ENCODE data around the gene CCNT2.

Gene CCNT2

DNA sequence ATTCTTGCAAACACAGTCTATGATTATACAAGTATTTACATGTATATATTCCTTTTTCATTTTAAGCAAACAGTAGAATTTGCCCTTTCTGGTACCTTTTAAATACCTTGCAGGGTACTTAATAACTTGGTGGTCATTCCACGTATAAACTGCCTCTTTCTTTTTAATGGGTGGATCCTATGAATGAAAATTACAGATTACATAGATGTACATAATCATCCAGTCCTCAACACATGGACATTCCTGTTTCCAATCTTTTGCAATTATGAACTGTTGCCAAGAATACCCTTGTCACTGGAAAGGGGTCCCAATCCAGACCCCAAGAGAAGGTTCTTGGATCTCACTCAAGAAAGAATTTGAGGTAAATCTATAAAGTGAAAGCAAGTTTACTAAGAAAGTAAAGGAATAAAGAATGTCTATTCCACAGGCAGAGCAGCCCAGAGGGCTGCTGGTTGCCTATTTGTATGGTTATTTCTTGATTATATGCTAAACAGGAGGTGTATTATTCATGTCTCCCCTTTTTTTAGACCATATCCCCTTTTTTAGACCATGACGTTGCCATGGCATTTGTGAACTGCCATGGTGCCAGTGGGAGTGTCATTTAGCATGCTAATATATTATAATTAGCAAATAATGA is 7.7 kb upstream of the CCNT2 start:
- TF ChIP-seq ZNF274 (IDR thresholded peaks at IDR 0.05; ENCODE audit: low read depth, low read length) = no peak
- no peak overlapping the region for H3K4me3 ChIP-seq (ENCODE audit: low read length)

DNA sequence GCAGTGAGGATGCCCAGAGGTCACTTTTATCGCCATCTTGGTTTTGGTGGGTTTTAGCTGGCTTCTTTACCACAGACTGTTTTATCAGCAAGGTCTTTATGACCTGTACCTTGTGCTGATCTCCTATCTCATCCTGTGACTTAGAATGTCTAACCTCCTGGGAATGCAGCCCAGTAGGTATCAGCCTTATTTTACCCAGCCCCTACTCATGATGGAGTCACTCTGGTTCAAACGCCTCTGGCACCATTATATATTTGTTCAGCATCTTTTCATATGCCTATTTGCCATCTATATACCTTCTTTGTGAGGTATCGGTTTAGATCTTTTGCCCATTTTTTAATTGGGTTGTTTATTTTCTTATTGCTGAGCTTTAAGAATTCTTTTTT is 7.2 kb upstream of the CCNT2 start:
- H3K4me3 ChIP-seq (ENCODE audit: low read length) = no peak overlapping the region
- no peak for TF ChIP-seq ZNF274 (IDR thresholded peaks at IDR 0.05; ENCODE audit: low read depth, low read length)

- TF ChIP-seq ZNF274 (IDR thresholded peaks at IDR 0.05; ENCODE audit: low read depth, low read length) = no peak
- no peak overlapping the region for H3K4me3 ChIP-seq (ENCODE audit: low read length)
Measured at GRCh38 chr2:134912361-134912760, 6.3 kb upstream of the CCNT2 start.

DNA sequence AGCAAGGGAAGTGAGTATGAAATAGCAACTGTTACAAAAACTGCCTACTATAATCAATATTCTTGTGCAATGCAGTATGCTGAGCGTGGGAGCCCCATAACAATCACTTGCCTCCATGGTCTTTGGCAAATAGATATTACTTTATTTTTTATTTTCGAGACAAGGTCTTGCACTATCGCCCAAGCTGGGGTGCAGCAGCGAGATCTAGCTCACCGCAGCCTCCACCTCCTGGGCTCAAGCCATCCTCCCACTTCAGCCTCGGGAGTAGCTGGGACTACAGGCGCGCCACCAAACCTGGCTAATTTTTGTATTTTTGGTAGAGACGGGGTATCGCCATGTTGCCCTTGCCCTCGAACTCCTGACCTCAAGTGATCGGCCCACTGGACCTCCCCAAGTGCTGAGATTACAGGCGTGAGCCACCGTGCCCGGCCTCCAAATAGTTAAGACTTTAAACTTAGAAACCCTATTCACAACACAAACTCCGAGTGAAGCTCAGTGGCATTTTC is 1.2 kb upstream of the CCNT2 start:
- TF ChIP-seq ZNF274 (IDR thresholded peaks at IDR 0.05; ENCODE audit: low read depth, low read length) = no peak
- H3K4me3 ChIP-seq (ENCODE audit: low read length) = peak overlapping the region; percentile 87

- no peak for TF ChIP-seq ZNF274 (IDR thresholded peaks at IDR 0.05; ENCODE audit: low read depth, low read length)
- peak overlapping the region; percentile 87 for H3K4me3 ChIP-seq (ENCODE audit: low read length)
Measured at GRCh38 chr2:134917888-134918525, 615 bp upstream of the CCNT2 start.

DNA sequence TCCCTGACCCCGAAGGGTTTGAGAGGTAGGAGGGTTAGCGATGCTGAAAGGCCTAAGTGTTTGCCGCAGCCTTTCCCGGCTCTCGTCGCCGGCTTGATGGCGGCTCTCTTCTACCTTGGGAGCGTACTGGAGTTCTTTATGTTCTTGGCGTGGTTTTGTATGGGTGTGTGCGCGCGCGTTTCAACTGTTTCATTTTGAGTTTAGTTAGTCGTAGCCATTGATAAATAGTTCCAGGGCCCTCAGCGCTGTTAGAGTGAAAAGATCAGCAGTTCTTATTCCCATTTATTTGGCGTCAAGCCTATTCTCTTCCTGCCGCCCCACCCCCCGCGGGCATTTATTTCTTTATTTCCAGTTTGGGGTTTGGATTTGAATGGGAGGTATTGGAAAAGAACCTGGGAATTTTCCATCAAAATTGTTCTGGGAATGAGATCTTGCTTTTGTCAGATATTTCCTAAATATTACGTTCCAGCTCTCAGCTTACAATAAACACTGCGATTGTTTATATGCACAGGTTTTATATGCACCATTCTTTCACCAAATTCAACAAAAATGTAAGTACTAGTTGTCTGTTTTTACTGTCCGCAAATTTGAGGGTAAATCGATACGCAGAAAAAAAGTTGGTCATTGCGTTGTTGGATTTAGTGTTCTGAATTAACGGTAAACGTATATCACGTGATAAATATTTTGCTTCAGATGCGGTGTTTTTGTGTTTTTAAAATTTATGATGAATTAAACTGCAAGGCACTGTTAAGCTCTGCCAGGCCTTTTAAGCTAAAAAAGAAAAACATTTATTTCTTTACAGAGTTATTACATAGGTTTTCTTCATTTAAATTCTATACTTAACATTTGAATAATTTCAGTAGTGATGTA is 954 bp downstream of the CCNT2 start:
- no peak for TF ChIP-seq ZNF274 (IDR thresholded peaks at IDR 0.05; ENCODE audit: low read depth, low read length)
- peak overlapping the region; percentile 69 for H3K4me3 ChIP-seq (ENCODE audit: low read length)

DNA sequence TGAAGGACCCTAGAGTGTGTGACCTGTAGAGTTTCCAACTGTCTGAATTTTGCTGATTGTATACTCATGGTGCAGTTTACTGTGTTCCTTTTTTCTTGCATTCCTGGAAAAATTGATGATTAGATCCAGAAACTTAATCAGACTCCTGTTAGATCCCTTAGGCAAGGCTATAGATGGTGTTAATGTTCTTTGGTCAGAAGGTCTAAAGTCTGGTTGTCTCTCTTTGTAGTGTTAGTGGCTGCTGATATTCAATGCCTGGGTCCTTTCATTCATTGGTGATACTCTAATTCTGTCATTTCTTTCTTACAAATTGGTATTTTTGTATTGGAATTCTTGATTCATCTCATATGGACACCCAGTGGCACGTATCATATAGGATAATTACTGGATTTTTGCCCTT is 6.3 kb downstream of the CCNT2 start:
- H3K4me3 ChIP-seq (ENCODE audit: low read length) = no peak overlapping the region

GRCh38 chr2:134926231-134926931 is 7.8 kb downstream of the CCNT2 start:
- no peak overlapping the region for H3K4me3 ChIP-seq (ENCODE audit: low read length)
- no peak for TF ChIP-seq ZNF274 (IDR thresholded peaks at IDR 0.05; ENCODE audit: low read depth, low read length)

More for the DNA sequence above, 6.3 kb downstream of the CCNT2 start:
- TF ChIP-seq ZNF274 (IDR thresholded peaks at IDR 0.05; ENCODE audit: low read depth, low read length) = no peak

- TF ChIP-seq ZNF274 (IDR thresholded peaks at IDR 0.05; ENCODE audit: low read depth, low read length) = no peak
- no peak overlapping the region for H3K4me3 ChIP-seq (ENCODE audit: low read length)
Measured at GRCh38 chr2:134927195-134927594, 8.6 kb downstream of the CCNT2 start.

DNA sequence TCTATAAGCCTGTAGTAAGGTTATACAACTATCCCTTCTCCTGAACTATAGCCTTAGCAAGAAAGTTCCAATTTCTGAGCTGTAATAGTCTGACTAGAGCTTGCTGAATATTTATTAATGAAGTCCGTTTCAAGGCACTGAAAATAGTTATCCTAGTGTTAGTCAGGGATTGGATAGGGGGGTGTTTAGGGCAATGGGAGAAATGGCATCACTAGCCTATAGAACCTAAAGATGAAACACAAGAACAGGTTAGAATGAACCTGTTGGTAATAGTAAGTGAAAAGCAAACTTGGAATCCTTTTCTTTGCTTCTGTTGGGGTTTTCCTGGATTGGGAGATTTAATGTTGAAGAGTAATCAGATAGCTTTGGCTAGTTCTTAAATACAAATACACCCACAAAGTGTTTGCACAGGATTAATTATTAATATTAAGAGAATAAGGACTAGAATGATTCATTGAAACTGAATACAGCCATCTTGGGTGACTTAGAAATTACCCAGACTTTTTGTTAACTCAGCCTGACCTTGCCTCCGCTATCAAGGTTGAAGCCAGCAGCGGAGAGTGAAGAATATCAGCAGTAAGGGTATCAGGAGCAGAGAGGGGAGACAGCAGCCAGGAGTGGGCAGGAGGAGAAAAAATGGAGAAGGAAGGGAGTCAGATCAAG is 14.4 kb downstream of the CCNT2 start:
- no peak for TF ChIP-seq ZNF274 (IDR thresholded peaks at IDR 0.05; ENCODE audit: low read depth, low read length)
- H3K4me3 ChIP-seq (ENCODE audit: low read length) = no peak overlapping the region

DNA sequence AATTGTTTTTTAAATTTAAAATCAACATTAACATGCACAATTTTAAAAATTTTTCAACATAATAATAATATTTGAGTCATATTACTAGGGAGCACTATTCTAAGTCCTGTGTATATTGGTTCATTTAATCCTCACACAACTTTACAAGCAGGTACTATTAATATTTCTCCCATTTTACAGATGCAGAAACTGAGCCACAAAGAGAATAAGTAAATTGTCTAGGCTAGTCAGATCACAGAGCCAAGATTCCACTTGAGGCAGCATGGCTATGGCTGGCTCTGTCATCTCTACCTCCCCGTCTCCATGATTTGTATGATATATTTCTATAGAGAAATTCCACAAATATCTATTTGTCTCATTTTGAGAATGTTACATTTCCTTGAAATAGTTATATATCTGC is 15.1 kb downstream of the CCNT2 start:
- no peak overlapping the region for H3K4me3 ChIP-seq (ENCODE audit: low read length)
- TF ChIP-seq ZNF274 (IDR thresholded peaks at IDR 0.05; ENCODE audit: low read depth, low read length) = no peak

GRCh38 chr2:134934150-134934549 is 15.5 kb downstream of the CCNT2 start:
- no peak overlapping the region for H3K4me3 ChIP-seq (ENCODE audit: low read length)
- no peak for TF ChIP-seq ZNF274 (IDR thresholded peaks at IDR 0.05; ENCODE audit: low read depth, low read length)

DNA sequence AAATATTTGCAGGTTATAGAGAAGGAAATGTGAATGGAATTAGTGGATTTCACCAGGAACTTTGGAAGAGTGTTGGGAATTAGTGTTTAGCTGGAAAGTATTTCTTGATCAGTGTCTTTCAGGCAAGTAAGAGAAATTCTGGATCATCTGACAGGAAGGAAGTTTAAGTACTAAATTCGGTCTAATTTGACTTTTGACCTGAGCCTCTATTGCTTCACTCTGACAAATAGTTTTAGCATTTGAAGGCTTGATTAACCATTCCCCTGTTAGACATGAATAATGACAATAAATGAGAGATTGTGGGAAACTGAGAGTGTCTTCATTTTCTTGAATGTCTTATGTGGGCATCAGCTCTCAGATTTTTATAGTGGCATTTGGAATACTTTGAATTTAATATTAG is 16.0 kb downstream of the CCNT2 start:
- H3K4me3 ChIP-seq (ENCODE audit: low read length) = no peak overlapping the region
- no peak for TF ChIP-seq ZNF274 (IDR thresholded peaks at IDR 0.05; ENCODE audit: low read depth, low read length)

DNA sequence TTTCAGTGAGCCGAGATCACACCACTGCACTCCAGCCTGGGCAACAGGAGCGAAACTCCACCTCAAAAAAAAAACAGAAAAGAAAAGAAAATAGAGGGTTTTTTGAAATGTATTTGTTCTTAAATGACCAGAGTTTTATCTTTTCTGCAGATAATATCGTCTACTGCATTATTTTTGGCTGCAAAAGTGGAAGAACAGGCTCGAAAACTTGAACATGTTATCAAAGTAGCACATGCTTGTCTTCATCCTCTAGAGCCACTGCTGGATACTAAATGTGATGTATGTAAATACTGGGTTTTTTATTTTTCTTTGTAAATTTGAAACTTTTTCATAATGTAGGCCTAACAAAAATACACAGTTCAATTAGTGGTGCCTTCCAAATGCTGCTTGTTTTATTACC is 18.1 kb downstream of the CCNT2 start:
- no peak for TF ChIP-seq ZNF274 (IDR thresholded peaks at IDR 0.05; ENCODE audit: low read depth, low read length)

More for the DNA sequence above, 18.1 kb downstream of the CCNT2 start:
- H3K4me3 ChIP-seq (ENCODE audit: low read length) = no peak overlapping the region
